ENCODE data around the gene S100A2.

DNA sequence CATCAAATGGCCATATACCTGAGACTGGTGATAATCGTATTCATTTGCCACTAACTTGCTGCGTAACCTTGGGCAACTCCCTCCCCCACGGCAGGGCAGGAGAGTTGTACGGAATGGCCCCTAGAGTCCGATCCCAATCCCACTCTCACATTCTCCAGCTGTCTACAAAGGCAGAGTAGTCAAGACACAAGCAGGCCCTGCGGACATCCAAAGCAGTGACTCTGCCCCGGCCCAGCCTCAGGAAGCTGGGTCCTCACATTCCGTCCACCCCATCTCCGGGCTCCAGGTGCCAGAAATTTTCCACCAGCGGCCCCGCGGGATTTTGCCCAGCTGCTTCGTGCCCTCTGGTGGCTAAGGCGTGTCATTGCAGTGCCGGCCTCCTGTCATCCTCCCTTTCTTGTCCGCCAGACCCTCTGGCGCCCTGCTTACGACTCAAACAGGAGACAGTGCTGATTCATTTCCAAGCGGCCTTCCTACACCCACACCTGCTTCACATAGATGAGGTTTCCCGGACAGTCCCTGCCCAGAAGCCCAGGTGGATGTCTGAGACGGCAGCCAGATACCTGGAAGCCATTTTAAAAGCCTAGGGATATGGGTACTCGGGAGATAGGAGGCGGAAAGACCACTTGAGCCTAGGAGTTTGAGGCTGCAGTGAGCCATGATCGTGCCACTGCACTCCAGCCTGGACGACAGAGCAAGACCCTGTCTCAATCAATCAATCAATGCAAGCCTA, 2.9 kb upstream of the S100A2 start:
- TF ChIP-seq, protein P1, sequence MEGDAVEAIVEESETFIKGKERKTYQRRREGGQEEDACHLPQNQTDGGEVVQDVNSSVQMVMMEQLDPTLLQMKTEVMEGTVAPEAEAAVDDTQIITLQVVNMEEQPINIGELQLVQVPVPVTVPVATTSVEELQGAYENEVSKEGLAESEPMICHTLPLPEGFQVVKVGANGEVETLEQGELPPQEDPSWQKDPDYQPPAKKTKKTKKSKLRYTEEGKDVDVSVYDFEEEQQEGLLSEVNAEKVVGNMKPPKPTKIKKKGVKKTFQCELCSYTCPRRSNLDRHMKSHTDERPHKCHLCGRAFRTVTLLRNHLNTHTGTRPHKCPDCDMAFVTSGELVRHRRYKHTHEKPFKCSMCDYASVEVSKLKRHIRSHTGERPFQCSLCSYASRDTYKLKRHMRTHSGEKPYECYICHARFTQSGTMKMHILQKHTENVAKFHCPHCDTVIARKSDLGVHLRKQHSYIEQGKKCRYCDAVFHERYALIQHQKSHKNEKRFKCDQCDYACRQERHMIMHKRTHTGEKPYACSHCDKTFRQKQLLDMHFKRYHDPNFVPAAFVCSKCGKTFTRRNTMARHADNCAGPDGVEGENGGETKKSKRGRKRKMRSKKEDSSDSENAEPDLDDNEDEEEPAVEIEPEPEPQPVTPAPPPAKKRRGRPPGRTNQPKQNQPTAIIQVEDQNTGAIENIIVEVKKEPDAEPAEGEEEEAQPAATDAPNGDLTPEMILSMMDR (IDR thresholded peaks at IDR 0.05): peak; percentile 98
- no peak for TF ChIP-seq EZH2 (IDR thresholded peaks at IDR 0.05; ENCODE audit: borderline replicate concordance, insufficient read depth, low read depth, low read length, poor library complexity, severe bottlenecking)
